WTC11 (cell line): ENCODE measurements around the gene DTX1. TPM values are rescaled to one million over a fixed set of nuclear protein-coding genes. Genes with fewer than 3 reads are reported as not detected.

Experiments used
- ATAC-seq: fragments of 200-7000 bp; cut with Tn5 transposase; 2 replicates; pipeline ENCODE4 v1.10.0; 2021; ENCODE audit warnings: mild to moderate bottlenecking, moderate library complexity
- CTCF ChIA-PET: fragments of 300-600 bp; sonication (Branson Sonifier 250); formaldehyde crosslinking; loops from one replicate; lab custom pipeline; 2021; ENCODE audit warnings: antibody characterized with exemption; lab: Charles Lee
- POLR2A ChIA-PET: fragments of 350-600 bp; sonication (Branson Sonifier 250); formaldehyde crosslinking; loops from one replicate; lab custom pipeline; 2021; ENCODE audit warnings: antibody characterized with exemption; lab: Charles Lee
- DNase-seq: peaks from one replicate; pipeline ENCODE4 v3.0.0; 2021; ENCODE audit warnings: low spot score
- H3K27ac Mint-ChIP-seq: 2 replicates; pipeline ENCODE4 v1.8.0; 2021; ENCODE audit warnings: mixed read lengths
- H3K27me3 Mint-ChIP-seq: 2 replicates; pipeline ENCODE4 v1.8.0; 2021; ENCODE audit warnings: low read depth, mild to moderate bottlenecking, moderate library complexity, mixed read lengths
- H3K36me3 Mint-ChIP-seq: 2 replicates; pipeline ENCODE4 v1.8.0; 2021; ENCODE audit warnings: mixed read lengths
- H3K4me1 Mint-ChIP-seq: 2 replicates; pipeline ENCODE4 v1.8.0; 2022; ENCODE audit warnings: mixed read lengths
- H3K4me3 Mint-ChIP-seq: 2 replicates; pipeline ENCODE4 v1.8.0; 2021; ENCODE audit warnings: mild to moderate bottlenecking, moderate library complexity, mixed read lengths
- H3K9me3 Mint-ChIP-seq: 2 replicates; pipeline ENCODE4 v1.8.0; 2021; ENCODE audit warnings: mixed read lengths
- ARID4B ChIP-seq: sonication (generic); formaldehyde crosslinking; IDR thresholded peaks from 2 replicates; pipeline ENCODE4 v1.8.0; 2023; ENCODE audit warnings: missing genetic modification reagents, mild to moderate bottlenecking, borderline replicate concordance
- ATF6 ChIP-seq: sonication (generic); formaldehyde crosslinking; IDR thresholded peaks from 2 replicates; pipeline ENCODE4 v1.8.1; 2023; ENCODE audit warnings: mild to moderate bottlenecking, missing genetic modification reagents
- FOXP1 ChIP-seq: sonication (generic); formaldehyde crosslinking; IDR thresholded peaks from 2 replicates; pipeline ENCODE4 v1.8.0; 2022; ENCODE audit warnings: missing genetic modification reagents, mild to moderate bottlenecking, moderate library complexity, borderline replicate concordance
- GRHL2 ChIP-seq: fragments of 250-450 bp; sonication (Bioruptor Pico); IDR thresholded peaks from 2 replicates; pipeline ENCODE4 v1.8.0; 2022; ENCODE audit warnings: mild to moderate bottlenecking, moderate library complexity; ENCODE audit not compliant: insufficient replicate concordance, severe bottlenecking
- MAX ChIP-seq: sonication (generic); formaldehyde crosslinking; IDR thresholded peaks from 2 replicates; pipeline ENCODE4 v1.8.0; 2022; ENCODE audit warnings: mild to moderate bottlenecking, missing genetic modification reagents
- MLX ChIP-seq: sonication (generic); formaldehyde crosslinking; IDR thresholded peaks from 2 replicates; pipeline ENCODE4 v1.8.1; 2023; ENCODE audit warnings: mild to moderate bottlenecking, missing genetic modification reagents, moderate library complexity
- NFYB ChIP-seq: sonication (generic); formaldehyde crosslinking; conservative IDR thresholded peaks from 2 replicates; pipeline ENCODE4 v1.8.0; 2022; ENCODE audit warnings: low read depth, missing genetic modification reagents
- NR3C1 ChIP-seq: sonication (generic); formaldehyde crosslinking; conservative IDR thresholded peaks from 2 replicates; pipeline ENCODE4 v1.8.1; 2023; ENCODE audit warnings: low read depth, mild to moderate bottlenecking, missing genetic modification reagents
- PRRX2 ChIP-seq: fragments of 250-450 bp; sonication (Bioruptor Pico); IDR thresholded peaks from 2 replicates; pipeline ENCODE4 v1.8.0; 2021; ENCODE audit warnings: mild to moderate bottlenecking
- SOX15 ChIP-seq: fragments of 250-450 bp; sonication (Bioruptor Pico); IDR thresholded peaks from 2 replicates; pipeline ENCODE4 v1.9.0; 2021; ENCODE audit warnings: mild to moderate bottlenecking
- TEAD1 ChIP-seq: sonication (generic); formaldehyde crosslinking; IDR thresholded peaks from 2 replicates; pipeline ENCODE4 v1.8.0; 2022; ENCODE audit warnings: mild to moderate bottlenecking, missing genetic modification reagents
- USF2 ChIP-seq: sonication (generic); formaldehyde crosslinking; IDR thresholded peaks from 2 replicates; pipeline ENCODE4 v1.8.1; 2023; ENCODE audit warnings: mild to moderate bottlenecking, missing genetic modification reagents, moderate library complexity
- ZNF232 ChIP-seq: sonication (generic); formaldehyde crosslinking; IDR thresholded peaks from 2 replicates; pipeline ENCODE4 v1.8.0; 2022; ENCODE audit warnings: mild to moderate bottlenecking, missing genetic modification reagents
- ZNF263 ChIP-seq: sonication (generic); formaldehyde crosslinking; IDR thresholded peaks from 2 replicates; pipeline ENCODE4 v1.8.1; 2022; ENCODE audit warnings: low read depth, mild to moderate bottlenecking, moderate library complexity, missing genetic modification reagents
- ZNF281 ChIP-seq: sonication (generic); formaldehyde crosslinking; IDR thresholded peaks from 2 replicates; pipeline ENCODE4 v1.8.0; 2023; ENCODE audit warnings: mild to moderate bottlenecking, missing genetic modification reagents
- ZNF396 ChIP-seq: fragments of 250-450 bp; sonication (Bioruptor Pico); IDR thresholded peaks from 2 replicates; pipeline ENCODE4 v1.8.0; 2021; ENCODE audit warnings: mild to moderate bottlenecking, moderate library complexity, borderline replicate concordance
- ZNF423 ChIP-seq: fragments of 250-450 bp; sonication (Bioruptor Pico); IDR thresholded peaks from 2 replicates; pipeline ENCODE4 v2.1.2; 2022; ENCODE audit warnings: mild to moderate bottlenecking, moderate library complexity
- ZNF532 ChIP-seq: fragments of 250-450 bp; sonication (Bioruptor Pico); IDR thresholded peaks from 2 replicates; pipeline ENCODE4 v1.9.0; 2021; ENCODE audit warnings: mild to moderate bottlenecking, borderline replicate concordance
- ZSCAN18 ChIP-seq: fragments of 250-450 bp; sonication (Bioruptor Pico); IDR thresholded peaks from 2 replicates; pipeline ENCODE4 v2.1.2; 2022; ENCODE audit warnings: mild to moderate bottlenecking, moderate library complexity
- total RNA-seq: library from RNA; stranded (reverse); gene quantifications from 3 replicates; pipeline ENCODE4 v1.2.3, GENCODE V29; 2021

The DTX1 gene
- total RNA-seq, 1 experiment from 2014 or later: 6.2 TPM

GRCh38 chr12:113039911-113040445 is 16.6 kb upstream of the DTX1 start:
- ATAC-seq (no peak), DNase-seq (no peak)
- TF ChIP-seq MLX (CRISPR knock-in tag): no peak
- no peak for TF ChIP-seq USF2 (CRISPR knock-in tag)
- TF ChIP-seq ZNF281 (CRISPR knock-in tag): no peak
- TF ChIP-seq ZNF263 (CRISPR knock-in tag): no peak
- no peak for TF ChIP-seq ARID4B (CRISPR knock-in tag)
- TF ChIP-seq ZNF423 (CRISPR knock-in tag): no peak
- no peak for TF ChIP-seq PRRX2
- TF ChIP-seq TEAD1: no peak
- TF ChIP-seq GRHL2 (CRISPR knock-in tag): no peak
- no peak for TF ChIP-seq SOX15 (CRISPR knock-in tag)
- no peak for TF ChIP-seq ZNF232
- TF ChIP-seq MAX (CRISPR knock-in tag): no peak
- TF ChIP-seq ZSCAN18 (CRISPR knock-in tag): no peak
- no peak for TF ChIP-seq ZNF396 (CRISPR knock-in tag)
- no peak for TF ChIP-seq NR3C1 (CRISPR knock-in tag)
- TF ChIP-seq ATF6 (CRISPR knock-in tag): no peak
- no peak for TF ChIP-seq FOXP1 (CRISPR knock-in tag)
- no peak for TF ChIP-seq NFYB (CRISPR knock-in tag)
- TF ChIP-seq ZNF532 (CRISPR knock-in tag): no peak
- Mint-ChIP-seq H3K4me1 (no peaks in the 10 kb centered on the region), H3K27ac (no peak overlapping the region), H3K4me3 (no peak overlapping the region), H3K36me3 (no peaks in the 10 kb centered on the region), H3K27me3 (peaks cover 12% of the 10 kb centered on the region), H3K9me3 (peaks cover 5% of the 10 kb centered on the region; the same call in 1 of the 2 replicates)
- CTCF ChIA-PET: interaction anchor here (1.3 kb wide), 1 partner anchor 47 kb away, joined by 6 read pairs; no protein-coding TSS in a partner anchor
- POLR2A ChIA-PET: no interaction called here
